ENCODE results near the gene PIBF1.
"Not testable (repeated sequence)": the region's sequence is repeated elsewhere in the genome, so short reads cannot be mapped to it uniquely, and the experiment has no call there.

The PIBF1 gene

DNA sequence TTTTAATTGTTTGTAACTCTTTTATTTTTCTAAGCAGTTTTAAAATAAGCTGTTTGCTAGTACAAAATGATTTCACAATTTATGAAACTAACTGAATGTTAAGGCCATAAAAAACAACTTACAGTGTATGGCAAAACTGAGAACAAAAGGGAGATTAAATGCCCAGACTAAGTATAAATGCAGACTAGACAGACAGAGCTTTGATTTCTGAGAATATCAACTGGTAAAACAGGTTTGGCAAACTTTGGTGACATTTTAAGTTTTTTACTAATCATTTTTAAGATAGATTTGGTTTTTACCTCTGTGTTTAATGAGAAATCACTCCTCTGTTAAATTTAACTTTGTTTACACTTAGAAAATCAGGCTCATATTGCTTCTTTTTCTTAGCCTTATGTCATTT, 149.4 kb downstream of the PIBF1 start:
- DNase-seq = no peak

- no peak for DNase-seq
These were observed 150.3 kb downstream of the PIBF1 start for GRCh38 chr13:72932250-72932649.

DNA sequence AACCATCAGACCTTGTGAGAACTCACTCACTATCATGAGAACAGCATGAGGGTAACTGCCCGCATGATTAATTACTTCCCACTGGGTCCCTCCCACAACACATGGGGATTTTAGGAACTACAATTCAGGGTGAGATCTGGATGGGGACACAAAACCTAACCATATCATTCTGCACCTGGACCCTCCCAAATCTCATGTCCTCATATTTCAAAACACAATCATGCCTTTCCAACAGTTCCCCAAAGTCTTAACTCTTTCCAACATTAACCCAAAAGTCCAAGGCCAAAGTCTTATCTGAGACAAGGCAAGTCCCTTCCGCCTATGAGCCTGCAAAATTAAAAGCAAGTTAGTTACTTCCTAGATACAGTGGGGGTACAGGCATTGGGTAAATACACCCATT, 164.3 kb downstream of the PIBF1 start:
- not testable (repeated sequence) for DNase-seq

GRCh38 chr13:72952529-72953141, 170.7 kb downstream of the PIBF1 start:
- DNase-seq = no peak

DNA sequence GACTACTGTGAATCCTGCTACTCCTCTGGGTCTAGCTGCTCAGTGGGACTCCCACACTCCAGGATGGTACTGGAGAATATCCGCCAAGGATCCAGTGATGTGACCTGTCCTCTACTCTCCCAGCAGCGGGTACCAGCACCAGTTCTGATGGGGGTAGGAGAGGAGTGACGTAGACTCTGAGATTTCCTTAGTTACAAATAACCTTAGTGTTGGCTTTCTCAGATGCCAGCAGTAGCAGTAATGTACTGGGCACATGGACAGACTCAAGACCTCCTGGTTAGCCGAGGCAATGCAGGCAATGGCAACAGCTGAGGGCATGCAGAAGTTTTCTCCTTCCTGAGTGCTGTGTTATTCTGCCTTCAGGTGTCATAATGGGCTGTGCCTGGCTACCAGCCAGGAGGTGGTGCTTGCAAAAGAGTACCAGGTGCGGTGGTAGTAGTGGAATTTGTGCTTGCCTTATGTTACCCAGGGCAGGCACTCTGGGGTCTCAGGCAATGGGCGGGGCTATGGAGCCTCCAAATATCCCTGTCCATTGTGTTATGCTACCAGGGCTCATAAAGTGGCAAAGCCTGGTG, 171.5 kb downstream of the PIBF1 start:
- no peak for DNase-seq

GRCh38 chr13:72959643-72960042, 177.7 kb downstream of the PIBF1 start:
- no peak for DNase-seq

GRCh38 chr13:72960114-72960513, 178.2 kb downstream of the PIBF1 start:
- DNase-seq = no peak

GRCh38 chr13:72960541-72960940, 178.6 kb downstream of the PIBF1 start:
- DNase-seq = no peak

DNA sequence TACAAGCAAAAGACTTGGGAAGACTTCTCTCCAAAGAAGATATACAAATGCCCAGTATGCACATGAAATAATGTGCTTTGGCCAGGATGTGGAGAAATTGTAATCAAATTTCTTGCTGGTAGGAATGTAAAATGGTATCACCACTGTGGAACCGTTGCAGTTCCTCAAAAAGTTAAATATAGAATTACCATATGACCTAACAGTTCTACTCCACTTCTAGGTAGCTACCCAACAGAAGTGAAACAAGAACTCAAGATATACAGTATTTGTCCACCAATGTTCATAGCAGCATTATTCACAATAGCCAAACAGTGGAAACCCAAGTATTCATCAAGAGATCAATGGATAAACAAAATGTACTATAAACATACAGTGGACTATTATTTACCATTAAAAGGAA, 181.8 kb downstream of the PIBF1 start:
- no peak for DNase-seq

DNA sequence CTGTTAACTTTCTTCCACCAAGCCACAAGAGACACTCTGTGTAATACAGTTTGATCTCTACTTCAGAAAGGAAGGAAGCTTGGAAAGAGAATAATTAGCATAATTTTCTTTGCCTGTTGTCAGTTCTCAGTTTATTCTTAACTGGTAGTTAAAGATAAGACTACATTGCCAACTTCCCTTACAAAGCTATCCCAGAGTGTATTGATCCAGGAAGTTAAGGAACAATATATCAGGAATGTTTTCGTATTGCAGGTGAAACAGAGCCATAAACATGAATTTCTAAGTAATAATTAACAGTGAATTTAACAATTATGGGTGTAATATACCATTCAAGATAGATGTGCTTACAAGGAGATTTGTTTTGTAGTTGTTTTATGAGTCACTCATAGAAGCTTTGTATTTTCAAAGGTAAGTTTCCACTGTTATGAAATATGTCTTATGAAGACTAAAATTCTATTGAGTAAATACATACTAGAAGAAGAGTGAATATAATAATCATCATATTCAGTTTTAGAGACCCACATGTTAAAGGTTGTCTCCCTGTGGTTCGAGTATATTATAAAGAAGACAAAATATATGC, 188.5 kb downstream of the PIBF1 start:
- DNase-seq = no peak

DNA sequence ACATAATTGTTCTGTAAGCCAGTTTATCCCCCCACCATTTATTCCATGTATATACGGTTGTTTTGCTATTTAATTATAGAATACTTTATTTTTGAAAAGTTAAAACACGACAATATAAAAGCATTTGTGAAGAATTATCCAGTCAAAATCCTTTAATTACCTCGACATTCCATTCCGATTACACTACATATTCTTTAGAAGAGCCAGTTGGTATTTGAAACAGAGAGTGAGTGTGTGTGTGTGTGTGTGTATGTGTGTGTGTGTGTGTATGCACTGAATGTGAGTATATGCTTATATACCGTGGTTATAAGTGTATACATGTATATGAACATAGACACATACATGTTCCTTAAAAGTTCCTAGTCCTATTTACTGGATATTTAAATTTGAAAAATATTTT, 189.0 kb downstream of the PIBF1 start:
- no peak for DNase-seq

- no peak for DNase-seq
These were observed 191.3 kb downstream of the PIBF1 start for GRCh38 chr13:72973234-72973633.

GRCh38 chr13:72983085-72983768, 201.3 kb downstream of the PIBF1 start:
- DNase-seq = no peak

DNA sequence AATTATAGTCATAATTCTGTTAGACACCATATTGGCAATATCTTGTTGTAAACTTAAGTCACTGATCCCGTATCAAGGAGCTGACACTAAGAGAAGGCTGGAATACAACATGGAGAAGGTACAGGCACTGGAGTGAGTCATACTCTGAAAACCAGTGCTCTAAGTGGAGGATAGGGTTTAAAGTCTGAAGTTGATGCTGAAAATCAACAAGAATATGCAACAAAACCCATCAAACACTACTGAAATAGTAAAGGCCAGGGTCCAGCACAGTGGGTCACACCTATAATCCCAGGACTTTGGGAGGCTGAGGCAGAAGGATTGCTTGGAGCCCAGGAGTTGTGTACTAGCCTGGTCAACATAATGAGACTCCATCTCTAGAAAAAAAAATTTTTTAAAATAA, 203.7 kb downstream of the PIBF1 start:
- DNase-seq = no peak

DNA sequence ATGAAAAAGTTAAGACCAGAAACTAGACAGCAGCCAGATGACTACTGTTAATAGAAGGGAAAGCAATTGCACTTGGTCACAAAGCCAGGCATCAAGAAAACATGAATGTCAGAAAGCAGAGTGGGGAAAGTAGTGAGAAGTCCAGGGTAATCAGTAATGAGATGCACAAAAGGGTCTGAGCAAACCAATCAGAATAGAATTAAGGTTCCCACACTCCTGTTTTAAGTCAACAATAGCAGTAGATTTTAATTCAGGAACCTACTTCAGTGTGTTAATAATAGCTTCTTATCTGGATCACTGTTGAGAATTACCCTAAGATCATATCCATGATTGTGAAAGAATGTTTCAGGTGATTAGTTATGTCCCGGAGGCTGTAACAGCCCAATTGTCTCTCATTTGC, 204.3 kb downstream of the PIBF1 start:
- DNase-seq = no peak

DNA sequence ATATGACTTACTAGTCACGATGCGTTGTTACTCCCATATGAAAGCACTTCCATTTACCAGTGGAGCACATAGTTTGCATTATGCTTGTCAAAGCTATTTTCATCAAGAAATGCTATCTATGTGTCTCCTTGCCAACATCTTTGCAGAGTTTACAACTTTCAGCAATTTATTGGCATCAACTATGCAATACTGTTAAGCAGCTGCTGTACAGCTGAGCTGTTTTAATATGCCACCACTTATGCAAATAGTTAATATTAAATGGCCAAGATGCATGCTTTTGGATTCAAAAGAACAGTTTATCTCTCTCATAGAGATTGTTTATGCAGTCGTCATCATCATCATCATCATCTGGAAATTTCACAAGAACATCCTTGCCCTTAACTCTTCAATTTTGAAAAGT, 209.0 kb downstream of the PIBF1 start:
- no peak for DNase-seq

DNA sequence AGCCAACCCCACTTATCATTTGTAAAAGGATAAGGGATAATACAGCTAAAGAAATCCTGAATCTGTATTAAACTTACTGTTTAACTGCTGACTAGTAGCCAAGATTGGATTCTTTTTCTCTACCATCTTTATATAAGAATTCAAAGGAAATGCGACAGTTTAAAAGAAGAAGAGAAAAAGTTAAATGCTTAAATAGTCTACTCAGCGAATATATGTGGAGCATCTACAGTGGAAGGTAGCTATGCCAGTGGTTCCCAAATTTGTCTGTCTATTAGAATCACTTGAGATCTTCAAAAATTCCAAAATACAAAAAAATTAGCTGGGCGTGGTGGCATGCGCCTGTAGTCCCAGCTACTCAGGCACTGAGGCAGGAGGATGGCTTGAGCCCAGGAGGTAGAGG, 216.1 kb downstream of the PIBF1 start:
- no peak for DNase-seq

DNA sequence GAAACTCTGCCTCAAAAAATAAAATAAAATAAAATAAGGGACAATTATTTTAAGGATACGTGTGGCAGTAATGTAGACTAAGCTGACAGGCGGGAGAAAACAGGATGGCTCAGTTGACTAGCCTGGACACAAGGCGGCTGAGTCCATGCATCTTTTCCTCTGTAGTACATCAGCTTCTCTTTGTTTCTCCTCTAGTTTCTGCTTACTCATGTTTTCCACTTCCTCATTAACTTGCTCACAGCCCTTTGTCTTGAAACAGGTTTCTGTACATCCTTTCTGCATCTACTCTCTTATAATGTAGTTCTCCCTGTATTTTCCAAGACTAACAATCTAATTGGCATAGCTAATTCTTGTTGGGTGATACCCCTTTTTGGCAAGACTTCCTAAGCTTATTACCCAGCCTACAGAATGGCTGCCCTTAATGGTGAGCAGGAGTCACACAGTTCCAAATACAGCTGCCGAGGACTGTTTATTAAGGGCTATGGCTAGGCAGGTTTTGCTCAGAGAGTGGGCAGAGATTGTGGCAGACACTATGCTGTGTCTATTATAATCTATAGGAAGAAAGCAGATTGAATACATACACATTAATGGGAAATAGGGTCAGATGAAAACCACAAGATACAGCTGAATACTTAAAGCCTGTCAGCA, 218.2 kb downstream of the PIBF1 start:
- DNase-seq = no peak

DNA sequence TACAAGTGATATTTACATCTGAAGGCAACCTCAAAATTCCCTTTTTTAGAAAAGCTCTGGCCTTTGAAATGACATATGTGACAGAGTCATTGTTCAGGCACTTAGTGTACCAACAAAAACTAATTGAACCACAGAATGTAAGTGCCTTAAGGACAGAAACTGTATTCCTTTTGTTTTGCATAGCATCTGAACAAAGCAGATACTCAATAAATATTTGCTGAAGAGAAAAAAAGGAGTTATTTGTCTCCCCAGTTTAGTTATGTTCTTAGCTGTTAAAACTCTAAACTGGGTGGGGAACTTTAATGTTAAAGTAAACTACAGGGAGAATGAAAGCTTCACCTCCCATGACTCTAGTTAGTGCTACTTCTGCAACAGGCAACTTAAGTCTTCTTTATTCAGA, 220.0 kb downstream of the PIBF1 start:
- DNase-seq = no peak

DNA sequence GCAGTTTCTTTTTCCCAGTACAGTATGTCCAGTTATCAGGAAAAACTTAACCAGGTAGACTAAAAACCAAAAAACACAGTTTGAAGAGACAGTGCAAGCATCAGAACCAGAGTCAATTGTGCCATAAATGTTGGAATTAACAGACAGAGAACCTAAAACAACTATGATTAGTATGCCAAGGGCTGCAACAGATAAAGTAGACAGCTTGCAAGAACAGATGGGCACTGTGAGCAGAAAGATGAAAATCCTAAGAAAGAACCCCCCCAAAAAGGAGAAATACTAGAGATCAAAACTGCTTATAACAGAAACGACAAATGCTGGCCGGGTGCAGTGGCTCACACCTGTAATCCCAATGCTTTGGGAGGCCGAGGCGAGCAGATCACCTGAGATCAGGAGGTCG, 229.8 kb downstream of the PIBF1 start:
- DNase-seq = no peak

DNA sequence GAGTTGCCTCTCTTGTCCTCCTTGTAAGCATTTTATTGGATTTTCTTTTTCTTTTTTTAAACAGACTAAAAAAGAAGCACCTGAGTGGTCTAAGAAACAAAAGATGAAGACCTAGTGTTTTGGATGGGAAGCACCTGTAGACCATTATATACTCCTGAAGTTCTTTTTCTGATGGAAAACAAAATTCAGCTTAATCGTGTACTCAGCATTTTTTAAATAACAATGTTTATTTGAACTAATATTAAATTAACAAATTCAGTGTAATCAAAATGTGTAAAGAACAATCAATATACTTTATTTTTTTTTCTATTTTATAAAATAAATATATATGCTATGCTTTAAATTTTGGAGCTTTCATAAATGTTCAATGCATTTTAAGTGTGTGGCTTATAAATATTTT, 233.9 kb downstream of the PIBF1 start:
- no peak for DNase-seq

GRCh38 chr13:73018336-73018735, 236.4 kb downstream of the PIBF1 start:
- no peak for DNase-seq

- DNase-seq = no peak
These were observed 243.5 kb downstream of the PIBF1 start for GRCh38 chr13:73025217-73026012.

Measured in activated naive CD4-positive, alpha-beta T cell (primary cell).